Gastrocnemius medialis (tissue), 4 donors: Measurements from ENCODE around the gene HSPA6. TPM values are rescaled to one million over a fixed set of nuclear protein-coding genes. Genes with fewer than 3 reads are reported as not detected.
A peak's percentile ranks its signal among the peaks of the same experiment; 100 is the strongest.

ENCODE experiments used
- ATAC-seq, 2 donors: fragments of 150-250 bp; one replicate each; pipeline ENCODE4 v1.9.1; 2016
- DNase-seq, 2 donors: peaks; one replicate each; pipeline ENCODE4 v3.0.0-alpha.2; 2019
- H3K27ac ChIP-seq, 4 donors: fragments of 200-600 bp; sonication (generic); 1 replicate in 1 of 4; 2 replicates in 3 of 4; pipeline ENCODE4 v1.5.1; 2016 to 2018; ENCODE audit warnings: mild to moderate bottlenecking in 2 of 4, moderate library complexity in 1 of 4
- H3K27me3 ChIP-seq, 3 donors: fragments of 200-600 bp; sonication (generic) in 2 of 3; 1 replicate in 1 of 3; 2 replicates in 2 of 3; pipeline versions ENCODE4 v1.5.1 to v1.6.0; 2016 to 2019; ENCODE audit warnings: mild to moderate bottlenecking in 1 of 3, moderate library complexity in 1 of 3
- H3K36me3 ChIP-seq, 2 donors: fragments of 200-600 bp; sonication (generic) in 1 of 2; one replicate each; pipeline ENCODE4 v1.5.1; 2017 to 2018
- H3K4me1 ChIP-seq, 2 donors: fragments of 200-600 bp; sonication (generic) in 1 of 2; one replicate each; pipeline ENCODE4 v1.5.1; 2016 to 2017; ENCODE audit warnings: mild to moderate bottlenecking in 2 of 2
- H3K4me3 ChIP-seq, 4 donors: fragments of 200-600 bp; sonication (generic) in 3 of 4; 1 replicate in 1 of 4; 2 replicates in 3 of 4; pipeline ENCODE4 v1.5.1; 2016 to 2019; ENCODE audit warnings: mild to moderate bottlenecking in 2 of 4
- H3K9me3 ChIP-seq, 3 donors: fragments of 200-600 bp; sonication (generic) in 2 of 3; 1 replicate in 1 of 3; 2 replicates in 2 of 3; pipeline ENCODE4 v1.5.1; 2016 to 2019
- CTCF ChIP-seq, 5 experiments: fragments of 450-650 bp in 3 of 5; fragments of 200-600 bp in 2 of 5; sonication (generic) in 2 of 5; IDR thresholded peaks in 4 of 5; conservative IDR thresholded peaks in 1 of 5; 1 replicate in 4 of 5; 2 replicates in 1 of 5; pipeline ENCODE4 v1.5.1; 2016 to 2019; ENCODE audit warnings: antibody characterized with exemption in 5 of 5, mild to moderate bottlenecking in 3 of 5, moderate library complexity in 3 of 5
- POLR2A ChIP-seq, 2 donors: fragments of 450-650 bp; IDR thresholded peaks; one replicate each; pipeline ENCODE4 v1.6.1; 2017; ENCODE audit warnings: antibody characterized with exemption in 2 of 2, mild to moderate bottlenecking in 2 of 2, moderate library complexity in 2 of 2
- in situ Hi-C, 4 donors: fragments of 200-750 bp; cut with MboI; loops; one replicate each; pipeline versions ENCODE4 v1.15.0 to v1.8.0; 2017; ENCODE audit warnings: low sequenced_read_pairs in 4 of 4
- intact Hi-C: fragments of 100-400 bp; cut with DNase I; formaldehyde crosslinking; loops from one replicate; pipeline ENCODE4 v1.15.1; 2023; ENCODE audit warnings: low total_unique reads
- total RNA-seq, 4 donors: library from RNA; depleted of rRNA; stranded (reverse); fragments of >200 nt; gene quantifications; one replicate each; pipeline versions ENCODE4 v1.1.0 to v1.2.3, GENCODE V29; 2016

HSPA6 gene
- total RNA-seq, 4 donors from 2014 or later: 0.25 to 0.60 TPM; not detected in 2

- Histone ChIP-seq H3K4me1 (peaks cover 0 to 8% of the 10 kb centered on the region in 2 donors), H3K27ac (no peak overlapping the region), H3K9me3 (no peaks in the 10 kb centered on the region), H3K36me3 (no peaks in the 10 kb centered on the region), H3K4me3 (no peak overlapping the region), H3K27me3 (peaks cover 0 to 17% (median 2%) of the 10 kb centered on the region in 3 donors)
- DNase-seq: no peak
- TF ChIP-seq POLR2A (IDR thresholded peaks at IDR 0.05) (no peak), CTCF (IDR thresholded peaks at IDR 0.05 in 4 of 5, conservative IDR thresholded peaks at IDR 0.05 in 1 of 5) (no peak)
- ATAC-seq: no peak
- intact Hi-C loops (no loop called here), in situ Hi-C loops (no loop called here)
These were observed 26.4 kb upstream of the HSPA6 start for GRCh38 chr1:161497961-161498360.

- TF ChIP-seq POLR2A (IDR thresholded peaks at IDR 0.05): no peak
- TF ChIP-seq CTCF (IDR thresholded peaks at IDR 0.05 in 4 of 5, conservative IDR thresholded peaks at IDR 0.05 in 1 of 5): no peak
- Histone ChIP-seq H3K9me3 (no peaks in the 10 kb centered on the region), H3K4me3 (no peak overlapping the region), H3K36me3 (no peaks in the 10 kb centered on the region), H3K27me3 (peaks cover 0 to 20% (median 0%) of the 10 kb centered on the region in 3 donors), H3K4me1 (peaks cover 0 to 8% of the 10 kb centered on the region in 2 donors), H3K27ac (no peak overlapping the region)
- DNase-seq (no peak), ATAC-seq (no peak)
- in situ Hi-C loops: no loop called here
- intact Hi-C loops: no loop called here
These were observed 25.7 kb upstream of the HSPA6 start for GRCh38 chr1:161498646-161499045.

- Histone ChIP-seq H3K36me3 (no peaks in the 10 kb centered on the region), H3K27me3 (peaks cover 0 to 21% (median 0%) of the 10 kb centered on the region in 3 donors), H3K9me3 (no peaks in the 10 kb centered on the region), H3K27ac (no peak overlapping the region), H3K4me1 (peaks cover 0 to 8% of the 10 kb centered on the region in 2 donors), H3K4me3 (no peak overlapping the region)
- intact Hi-C loops (no loop called here), in situ Hi-C loops (no loop called here)
- TF ChIP-seq CTCF (IDR thresholded peaks at IDR 0.05 in 4 of 5, conservative IDR thresholded peaks at IDR 0.05 in 1 of 5): no peak
- peak in 1 of 2 donors; percentile 18 for TF ChIP-seq POLR2A (IDR thresholded peaks at IDR 0.05)
- DNase-seq: peak in 1 of 2 donors; percentile 9
- no peak for ATAC-seq
These were observed 25.0 kb upstream of the HSPA6 start for GRCh38 chr1:161499099-161500039.

- H3K9me3 ChIP-seq: no peaks in the 10 kb centered on the region
- in situ Hi-C loops (no loop called here), intact Hi-C loops (no loop called here)
- TF ChIP-seq CTCF (IDR thresholded peaks at IDR 0.05 in 4 of 5, conservative IDR thresholded peaks at IDR 0.05 in 1 of 5) (no peak), POLR2A (IDR thresholded peaks at IDR 0.05) (no peak)
- no peak overlapping the region for H3K4me3 ChIP-seq
- H3K4me1 ChIP-seq: peaks cover 0 to 8% of the 10 kb centered on the region in 2 donors
- no peaks in the 10 kb centered on the region for H3K36me3 ChIP-seq
- H3K27ac ChIP-seq: no peak overlapping the region
- H3K27me3 ChIP-seq: peaks cover 0 to 24% (median 0%) of the 10 kb centered on the region in 3 donors
- DNase-seq (no peak), ATAC-seq (no peak)
These were observed 23.1 kb upstream of the HSPA6 start for GRCh38 chr1:161501234-161501633.
